ENCODE data around the gene EPB42. TPM values are rescaled to one million over a fixed set of nuclear protein-coding genes. Genes with fewer than 3 reads are reported as not detected.
A peak's percentile ranks its signal among the peaks of the same experiment; 100 is the strongest.

EPB42 gene
- not detected in 2 replicates for total RNA-seq
- 0.09 TPM for total RNA-seq (2013)
- polyA plus RNA-seq: not detected in 2 replicates
- polyA minus RNA-seq: 1.1 TPM in 1 of 2 replicates, not detected in the other

DNA sequence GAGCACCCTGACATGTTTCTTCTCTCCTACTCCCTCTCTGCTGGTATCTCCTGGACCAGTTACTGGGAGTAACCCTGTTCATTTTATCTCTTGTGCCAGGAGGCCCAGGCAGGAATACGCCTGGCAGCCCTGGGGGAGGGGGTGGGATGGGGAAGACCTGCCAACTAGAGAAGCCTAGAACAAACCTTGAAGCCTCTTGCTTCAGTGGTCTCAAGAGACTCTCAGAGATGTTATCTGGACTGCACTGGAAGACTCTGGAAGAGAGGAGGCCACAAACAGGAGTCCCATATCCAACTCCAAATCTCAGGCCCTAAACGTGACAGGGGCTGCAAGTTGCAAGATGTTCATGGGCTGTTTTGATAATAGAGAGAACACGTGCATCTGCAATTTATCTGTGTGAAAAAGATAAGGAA lies at the start of gene EPB42:
TSS of gene EPB42 (minus strand) at position 28 of the 413 bp plus-strand sequence. CDS start 193 bp downstream, outside the sequence.
- H3K79me2 ChIP-seq (ENCODE audit: control insufficient read depth, insufficient read depth, low read length): no peaks in the 10 kb centered on the region
- H3K36me3 ChIP-seq (replicated peaks in 1 of 2; ENCODE audit: control extremely low read depth in 1 of 2, control insufficient read depth in 1 of 2, extremely low read depth in 1 of 2, insufficient read depth in 2 of 2, low read length in 1 of 2): no peaks in the 10 kb centered on the region
- intact Hi-C loops (cut with micrococcal nuclease): no loop called here
- H3K27ac ChIP-seq (ENCODE audit: low read length in 2 of 2): no peak within 1 kb of the TSS
- H3K4me1 ChIP-seq (ENCODE audit: control insufficient read depth in 2 of 2, insufficient read depth in 2 of 2, low read length in 2 of 2): peaks cover 0 to 7% of the 10 kb centered on the region in 2 donors
- Mint-ChIP-seq H3K9me3 (ENCODE audit: insufficient read depth) (peaks cover 2% of the 10 kb centered on the region), H3K4me1 (peaks cover 7% of the 10 kb centered on the region), H3K27ac (no peak within 1 kb of the TSS), H3K27me3 (peaks cover 10% of the 10 kb centered on the region), H3K4me3 (no peak within 1 kb of the TSS)
- H3K4me3 ChIP-seq (ENCODE audit: control extremely low read depth in 1 of 5, extremely low read depth in 1 of 5, insufficient read depth in 1 of 5, low read depth in 2 of 5, low read length in 4 of 5): no peak within 1 kb of the TSS
- H3K9me3 ChIP-seq (ENCODE audit: control extremely low read depth in 1 of 3, control insufficient read depth in 2 of 3, insufficient read depth in 1 of 3, low read length in 2 of 3): no peaks in the 10 kb centered on the region
- H3K27me3 ChIP-seq (replicated peaks in 1 of 4; ENCODE audit: control extremely low read depth in 1 of 4, control insufficient read depth in 3 of 4, insufficient read depth in 4 of 4, low read length in 3 of 4): no peaks in the 10 kb centered on the region
- ATAC-seq (ENCODE audit: low read depth): no peak
- no peak within 1 kb of the TSS for H3K9ac ChIP-seq (ENCODE audit: low read length)
- no peaks in the 10 kb centered on the region for H4K20me1 ChIP-seq (ENCODE audit: control insufficient read depth, insufficient read depth, low read length, poor library complexity, severe bottlenecking)
- ChIA-PET CTCF (interaction anchor here (19.7 kb wide), 1 partner anchor 63 kb away, joined by 549 read pairs; no protein-coding TSS in a partner anchor), POLR2A (no interaction called here)
- no peak within 1 kb of the TSS for H2AFZ ChIP-seq (ENCODE audit: insufficient read depth, low read depth, low read length, poor library complexity, severe bottlenecking)
- no peak for DNase-seq
- WGBS (ENCODE audit: insufficient coverage): 100% methylated on average over 1 of the region's 3 CpGs
- no peak within 1 kb of the TSS for H3K4me2 ChIP-seq (replicated peaks; ENCODE audit: low read depth, low read length, poor library complexity, severe bottlenecking)
- TF ChIP-seq, protein P1, sequence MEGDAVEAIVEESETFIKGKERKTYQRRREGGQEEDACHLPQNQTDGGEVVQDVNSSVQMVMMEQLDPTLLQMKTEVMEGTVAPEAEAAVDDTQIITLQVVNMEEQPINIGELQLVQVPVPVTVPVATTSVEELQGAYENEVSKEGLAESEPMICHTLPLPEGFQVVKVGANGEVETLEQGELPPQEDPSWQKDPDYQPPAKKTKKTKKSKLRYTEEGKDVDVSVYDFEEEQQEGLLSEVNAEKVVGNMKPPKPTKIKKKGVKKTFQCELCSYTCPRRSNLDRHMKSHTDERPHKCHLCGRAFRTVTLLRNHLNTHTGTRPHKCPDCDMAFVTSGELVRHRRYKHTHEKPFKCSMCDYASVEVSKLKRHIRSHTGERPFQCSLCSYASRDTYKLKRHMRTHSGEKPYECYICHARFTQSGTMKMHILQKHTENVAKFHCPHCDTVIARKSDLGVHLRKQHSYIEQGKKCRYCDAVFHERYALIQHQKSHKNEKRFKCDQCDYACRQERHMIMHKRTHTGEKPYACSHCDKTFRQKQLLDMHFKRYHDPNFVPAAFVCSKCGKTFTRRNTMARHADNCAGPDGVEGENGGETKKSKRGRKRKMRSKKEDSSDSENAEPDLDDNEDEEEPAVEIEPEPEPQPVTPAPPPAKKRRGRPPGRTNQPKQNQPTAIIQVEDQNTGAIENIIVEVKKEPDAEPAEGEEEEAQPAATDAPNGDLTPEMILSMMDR (IDR thresholded peaks at IDR 0.05): no peak
- TF ChIP-seq EZH2 (IDR thresholded peaks at IDR 0.05; ENCODE audit: borderline replicate concordance, insufficient read depth, low read depth, low read length, poor library complexity, severe bottlenecking): no peak

DNA sequence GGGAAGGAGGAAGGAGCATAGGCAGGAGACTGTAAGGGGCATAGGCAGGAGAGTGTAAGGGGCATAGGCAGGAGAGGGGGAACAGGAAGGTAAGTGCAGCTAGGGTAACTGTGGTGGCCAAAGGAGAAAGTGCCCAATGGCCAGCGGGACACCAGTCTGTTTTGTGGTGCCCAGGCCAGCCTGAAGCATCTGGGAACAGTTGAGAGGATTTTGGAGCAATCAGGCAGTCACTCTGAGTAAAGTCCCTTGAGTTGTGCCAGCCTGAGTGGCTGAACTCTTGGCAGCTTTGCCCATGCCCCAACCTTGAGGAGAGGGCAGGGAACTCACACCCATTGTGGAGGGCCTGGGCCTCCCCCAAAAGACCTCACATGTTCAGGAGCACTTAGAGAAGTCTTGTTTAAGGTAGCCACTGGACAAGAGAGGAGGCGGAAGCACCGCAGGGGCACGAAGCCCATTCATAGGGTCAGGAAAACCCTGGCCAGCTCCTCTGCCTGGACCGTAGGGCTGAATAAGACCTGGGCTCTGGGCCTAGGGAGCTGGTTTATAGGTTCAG lies 49.4 kb upstream of the EPB42 start:
- H2AFZ ChIP-seq (ENCODE audit: insufficient read depth, low read depth, low read length, poor library complexity, severe bottlenecking): peak overlapping the region; percentile 78

More for the DNA sequence above, 49.4 kb upstream of the EPB42 start:
- Histone ChIP-seq H3K79me2 (ENCODE audit: control insufficient read depth, insufficient read depth, low read length) (no peaks in the 10 kb centered on the region), H3K4me2 (replicated peaks; ENCODE audit: low read depth, low read length, poor library complexity, severe bottlenecking) (peak overlapping the region; percentile 67), H3K9ac (ENCODE audit: low read length) (peak overlapping the region; percentile 39), H4K20me1 (ENCODE audit: control insufficient read depth, insufficient read depth, low read length, poor library complexity, severe bottlenecking) (no peaks in the 10 kb centered on the region), H3K9me3 (ENCODE audit: control extremely low read depth in 1 of 3, control insufficient read depth in 2 of 3, insufficient read depth in 1 of 3, low read length in 2 of 3) (peaks cover 0 to 10% (median 0%) of the 10 kb centered on the region in 3 donors), H3K4me3 (ENCODE audit: control extremely low read depth in 1 of 5, extremely low read depth in 1 of 5, insufficient read depth in 1 of 5, low read depth in 2 of 5, low read length in 4 of 5) (peak overlapping the region in 3 of 5 experiments; percentile 8 to 34 (median 14)), H3K4me1 (ENCODE audit: control insufficient read depth in 2 of 2, insufficient read depth in 2 of 2, low read length in 2 of 2) (peaks cover 27 to 28% of the 10 kb centered on the region in 2 donors), H3K36me3 (replicated peaks in 1 of 2; ENCODE audit: control extremely low read depth in 1 of 2, control insufficient read depth in 1 of 2, extremely low read depth in 1 of 2, insufficient read depth in 2 of 2, low read length in 1 of 2) (no peaks in the 10 kb centered on the region), H3K27ac (ENCODE audit: low read length in 2 of 2) (peak overlapping the region; percentile 80 to 83), H3K27me3 (replicated peaks in 1 of 4; ENCODE audit: control extremely low read depth in 1 of 4, control insufficient read depth in 3 of 4, insufficient read depth in 4 of 4, low read length in 3 of 4) (no peaks in the 10 kb centered on the region)
- H3K27me3 Mint-ChIP-seq: peaks cover 5% of the 10 kb centered on the region
- H3K4me1 Mint-ChIP-seq: peaks cover 40% of the 10 kb centered on the region
- no peak for DNase-seq
- peak overlapping the region; percentile 92 for H3K27ac Mint-ChIP-seq
- H3K4me3 Mint-ChIP-seq: peak overlapping the region; percentile 56
- ChIA-PET POLR2A (no interaction called here), CTCF (interaction anchor here (0.6 to 2.6 kb wide), 5 partner anchors 10 to 44 kb away, joined by 3 to 18 read pairs (median 5); no protein-coding TSS in a partner anchor)
- no peak for ATAC-seq (ENCODE audit: low read depth)
- H3K9me3 Mint-ChIP-seq (ENCODE audit: insufficient read depth): peaks cover 8% of the 10 kb centered on the region
- 80% methylated on average over 5 of the region's 5 CpGs for WGBS (ENCODE audit: insufficient coverage)
- intact Hi-C loops (cut with micrococcal nuclease): loop anchor here (1.0 kb wide), 1 partner anchor 15 kb away; no protein-coding TSS in a partner anchor
- no peak for TF ChIP-seq EZH2 (IDR thresholded peaks at IDR 0.05; ENCODE audit: borderline replicate concordance, insufficient read depth, low read depth, low read length, poor library complexity, severe bottlenecking)
- TF ChIP-seq, protein P1 (IDR thresholded peaks at IDR 0.05): no peak
